Measurements from ENCODE around the gene HOXA3. TPM values are rescaled to one million over a fixed set of nuclear protein-coding genes. Genes with fewer than 3 reads are reported as not detected.

HOXA3 gene
- total and polyA plus RNA-seq, 10 of the 15 experiments (the other 5 are each of a cell fraction or from before 2014, with no cell fraction given): 0.05 TPM; not detected in 9

GRCh38 chr7:27147199-27148030, 5.0 kb downstream of the HOXA3 start, which contains the start of gene HOXA6:
TSS of gene HOXA6 (minus strand) at chr7:27147774. CDS start at chr7:27147749, 25 bp downstream.
- ChIA-PET RAD21 (ENCODE audit: unreplicated experiment) (no interaction called here), SMC1A (ENCODE audit: uncharacterized antibody, unreplicated experiment) (interaction anchor here (0.6 to 1.8 kb wide), 2 partner anchors 12 to 13 kb away, joined by 3 to 4 read pairs; no protein-coding TSS in a partner anchor), POLR2A (no interaction called here), CTCF (interaction anchor here (1.1 to 5.5 kb wide), 2 partner anchors 12 to 14 kb away, joined by 3 to 30 read pairs; no protein-coding TSS in a partner anchor)
- in situ Hi-C loops (cut with MboI) (no loop called here), intact Hi-C loops (cut with micrococcal nuclease; ENCODE audit: unreplicated experiment) (no loop called here)
- H2AFZ ChIP-seq (ENCODE audit: control insufficient read depth, low read depth, low read length): no peak within 1 kb of the TSS
- H3K9me3 ChIP-seq (replicated peaks; ENCODE audit: control insufficient read depth, insufficient read depth, low read length): no peaks in the 10 kb centered on the region; the same call in 2 of the 3 replicates
- no peaks in the 10 kb centered on the region for H3K36me3 ChIP-seq (ENCODE audit: control insufficient read depth in 2 of 2, insufficient read depth in 2 of 2, low read length in 1 of 2)
- H3K27ac ChIP-seq (ENCODE audit: control insufficient read depth, insufficient read depth): no peak within 1 kb of the TSS
- no peak within 1 kb of the TSS for H3K4me3 ChIP-seq
- H3K9ac ChIP-seq (ENCODE audit: control insufficient read depth, insufficient read depth, low read length): no peak within 1 kb of the TSS
- H3K4me1 ChIP-seq (ENCODE audit: control insufficient read depth, insufficient read depth, low read length): no peaks in the 10 kb centered on the region; the same call in 1 of the 2 replicates
- H3K27me3 ChIP-seq (replicated peaks in 1 of 2; ENCODE audit: control insufficient read depth in 2 of 2, insufficient read depth in 2 of 2, low read length in 1 of 2): peaks cover 12 to 37% of the 10 kb centered on the region in 2 experiments
- WGBS (ENCODE audit: insufficient coverage, insufficient replicate concordance, low lambda C conversion rate, missing lambda C conversion rate): 27% methylated on average over 49 of the region's 63 CpGs
- FAIRE-seq: no peak
- no peak for DNase-seq (ENCODE audit: low read depth, low spot score)
- no TSS peak for BruUV-seq (replicated peaks)
- TF ChIP-seq ZBED1 (IDR thresholded peaks at IDR 0.05; ENCODE audit: borderline replicate concordance) (no peak), YBX1 (IDR thresholded peaks at IDR 0.05) (no peak), TCF3 (IDR thresholded peaks at IDR 0.05; ENCODE audit: borderline replicate concordance, insufficient read depth, low read depth, low read length) (no peak), ZNF622 (IDR thresholded peaks at IDR 0.05) (no peak), RELB (IDR thresholded peaks at IDR 0.05; ENCODE audit: low read depth) (no peak)
- H3K79me2 ChIP-seq (ENCODE audit: control insufficient read depth, insufficient read depth, low read length): no peaks in the 10 kb centered on the region
- H4K20me1 ChIP-seq (ENCODE audit: control insufficient read depth, insufficient read depth): no peaks in the 10 kb centered on the region
- no peak within 1 kb of the TSS for H3K4me2 ChIP-seq (ENCODE audit: control insufficient read depth, insufficient read depth)
- no peak for ATAC-seq

All from GM12878 (cell line).